Left renal pelvis (tissue), 4 donors: ENCODE data around the gene CLDN16. TPM values are rescaled to one million over a fixed set of nuclear protein-coding genes. Genes with fewer than 3 reads are reported as not detected.

ENCODE experiments used
- DNase-seq, 4 donors: peaks; one replicate each; pipeline ENCODE4 v3.0.0-alpha.2; 2013; ENCODE audit warnings: low read depth in 4 of 4, low spot score in 3 of 4
- polyA plus RNA-seq, 4 donors: library from polyadenylated mRNA; unstranded; fragments of 120-200 nt; gene quantifications; one replicate each; pipeline ENCODE4 v1.2.1, GENCODE V29; 2013; ENCODE audit not compliant: insufficient read length in 4 of 4

CLDN16 gene
- polyA plus RNA-seq, 4 donors = 1.8 to 44.8 (median 39.7) TPM

DNA sequence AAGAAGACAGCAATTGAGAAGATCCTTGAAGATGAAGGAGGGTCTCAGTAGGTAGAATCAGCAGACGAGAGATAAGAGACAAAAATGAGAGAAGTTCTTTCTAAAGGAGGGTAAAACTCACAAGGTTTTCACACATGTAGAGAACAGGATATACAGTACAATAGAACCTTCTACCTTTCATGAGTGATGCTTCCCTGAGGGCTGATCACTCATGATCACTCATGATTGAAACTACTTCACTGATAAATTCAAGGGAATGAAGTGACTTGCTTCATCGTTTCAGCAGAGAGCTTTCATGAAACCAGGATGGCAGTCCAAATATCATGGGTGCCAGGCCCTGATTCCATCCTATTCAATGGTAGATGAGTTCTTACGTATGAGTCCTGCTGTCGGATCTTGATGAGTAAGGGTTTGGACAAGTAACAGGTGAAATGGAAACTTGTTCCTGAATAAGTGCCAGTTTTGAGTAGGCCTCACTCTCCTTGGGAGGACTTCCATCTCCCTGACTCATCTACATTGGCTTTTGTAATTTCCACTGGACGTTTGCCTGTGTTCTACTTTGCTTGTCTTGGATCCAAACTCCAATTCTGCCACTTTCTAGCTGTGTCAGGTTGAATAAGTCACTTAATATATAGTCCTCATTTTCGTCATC, 9.6 kb upstream of the CLDN16 start:
- DNase-seq = no peak

DNA sequence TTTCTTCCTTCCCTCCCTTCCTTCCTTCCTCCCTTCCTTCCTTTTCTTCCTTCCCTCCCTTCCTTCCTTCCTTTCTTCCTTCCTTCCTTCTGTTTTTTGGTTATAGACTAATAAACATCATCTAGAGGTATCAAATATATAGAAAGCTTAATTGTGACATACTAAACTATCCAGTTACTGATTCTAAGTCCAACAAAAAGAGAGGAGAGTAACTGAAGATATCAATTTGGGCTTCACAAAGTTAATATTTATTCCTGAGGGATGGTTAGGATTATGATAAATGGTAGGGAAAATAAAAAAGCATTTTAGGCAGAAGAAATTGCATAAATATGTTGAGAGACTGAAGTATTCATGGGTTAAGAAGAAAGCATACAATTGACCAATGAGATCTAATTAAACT, 7.8 kb upstream of the CLDN16 start:
- DNase-seq = no peak

DNA sequence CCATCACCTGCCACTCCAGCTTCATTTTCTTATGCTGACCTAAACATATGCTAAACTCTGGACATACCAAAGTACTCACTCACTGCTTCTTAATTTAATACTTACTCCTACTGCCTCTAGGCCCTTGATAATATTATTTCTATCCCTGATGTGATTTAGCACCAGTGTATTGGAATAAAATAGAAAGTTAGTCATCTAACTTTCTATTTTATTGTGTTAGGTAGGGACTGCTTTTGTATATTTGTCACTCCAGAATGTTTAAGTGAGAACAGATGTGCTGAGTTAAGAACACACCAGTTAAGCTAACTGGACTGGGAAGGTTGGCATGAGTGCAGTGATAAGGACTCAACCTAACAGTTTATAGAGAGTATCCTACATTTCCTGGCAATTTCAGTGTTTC, 6.5 kb upstream of the CLDN16 start:
- DNase-seq = no peak

DNA sequence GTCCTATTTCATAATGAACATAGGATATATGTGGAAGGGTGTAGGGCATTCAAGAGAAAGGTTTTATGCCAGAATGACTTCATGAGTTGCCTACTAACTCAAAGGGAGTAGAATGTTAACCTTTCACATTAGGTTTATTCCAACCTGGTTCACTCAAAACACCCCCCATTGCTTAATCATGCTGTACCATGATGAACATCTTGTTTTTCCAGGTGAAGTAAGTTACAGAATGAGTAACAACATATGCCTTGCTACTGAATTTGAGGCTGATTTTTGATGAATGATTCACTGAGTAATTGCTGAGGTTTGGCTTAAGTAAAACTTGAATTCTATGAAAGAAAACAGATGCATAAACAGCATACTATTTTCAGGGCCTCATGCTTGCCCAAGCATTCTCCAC, 5.9 kb upstream of the CLDN16 start:
- no peak for DNase-seq

DNA sequence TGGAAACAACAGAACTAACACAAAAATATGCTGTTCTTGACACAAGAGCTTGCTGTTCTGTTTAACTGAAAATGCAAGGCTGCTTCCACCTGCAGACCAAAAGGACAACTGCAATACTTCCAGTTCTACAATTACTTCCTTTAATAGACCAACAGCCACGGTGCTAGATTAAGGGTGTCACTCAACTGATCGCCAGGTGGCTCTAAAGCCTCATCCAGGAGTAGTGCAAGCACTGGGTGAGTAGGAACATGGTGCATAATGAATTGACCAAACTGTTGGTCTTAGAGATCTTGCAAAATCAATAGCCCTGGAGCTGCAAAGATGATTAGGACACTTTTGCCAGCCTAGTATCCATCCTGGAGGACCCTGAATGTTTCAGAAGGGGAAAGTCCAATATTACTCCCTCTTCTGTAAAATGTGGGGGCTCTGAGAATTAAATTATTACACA, 3.6 kb upstream of the CLDN16 start:
- peak in 1 of 4 donors; percentile 14 for DNase-seq

DNA sequence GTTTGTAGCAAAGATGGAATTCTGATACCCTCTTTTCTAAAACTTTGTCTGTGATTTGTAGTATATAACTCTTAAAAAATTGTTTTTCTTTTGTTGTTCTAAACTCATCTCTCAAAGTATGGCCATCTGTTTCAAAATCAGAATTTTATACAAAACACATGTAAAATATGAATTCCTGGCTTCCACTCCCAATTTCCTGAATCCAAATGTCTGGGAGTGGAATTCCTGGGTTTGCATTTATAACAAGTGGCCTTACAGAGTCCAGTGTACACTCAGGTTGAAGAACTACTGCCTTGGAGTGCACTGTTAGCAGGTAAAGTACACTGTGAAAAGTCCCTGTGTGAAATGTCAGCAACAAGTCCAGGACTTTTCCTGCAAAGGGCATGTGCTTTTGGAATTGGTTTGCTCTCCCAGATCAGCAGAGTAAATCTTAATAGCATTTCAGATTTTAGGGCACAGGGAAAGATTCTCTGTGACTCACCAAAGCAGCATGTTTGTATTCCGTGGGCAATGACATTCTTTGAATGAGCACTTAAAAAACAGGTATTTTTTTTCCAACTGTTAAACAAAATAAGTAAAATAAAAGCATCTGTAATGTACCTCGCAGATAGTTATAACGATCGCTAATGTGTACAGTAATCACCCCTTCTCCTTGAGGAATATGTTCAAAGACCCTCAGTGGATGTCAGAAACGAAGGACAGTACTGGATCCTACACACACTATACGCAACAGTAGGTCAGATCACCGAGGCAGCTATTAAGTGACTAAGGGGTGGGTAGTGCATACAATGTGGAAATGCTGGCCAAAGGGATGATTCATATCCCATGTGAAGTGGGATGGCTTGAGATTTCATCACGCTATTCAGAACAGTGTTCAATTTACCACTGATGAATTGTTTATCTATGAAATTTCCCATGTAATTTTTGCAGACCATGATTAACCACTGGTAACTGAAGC, 2.0 kb upstream of the CLDN16 start:
- no peak for DNase-seq

DNA sequence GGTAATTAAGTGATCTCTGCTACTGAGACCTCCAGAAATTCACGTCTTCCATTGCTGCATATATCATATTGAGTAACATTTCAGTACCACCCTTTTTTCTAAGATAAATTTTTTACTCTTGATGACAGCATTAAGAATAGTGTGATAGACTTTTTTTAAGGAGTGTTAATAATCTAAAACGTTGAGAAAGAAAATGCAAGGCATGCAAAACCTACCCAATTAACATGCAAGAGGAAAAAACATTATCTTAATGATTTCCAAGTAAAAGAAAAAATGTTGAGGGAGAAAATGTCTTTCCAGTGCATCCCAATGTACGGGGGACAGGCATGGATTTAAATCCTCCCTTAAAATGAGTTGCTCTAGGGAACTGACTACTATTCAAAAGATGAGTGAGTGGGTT, 740 bp downstream of the CLDN16 start:
- no peak for DNase-seq

DNA sequence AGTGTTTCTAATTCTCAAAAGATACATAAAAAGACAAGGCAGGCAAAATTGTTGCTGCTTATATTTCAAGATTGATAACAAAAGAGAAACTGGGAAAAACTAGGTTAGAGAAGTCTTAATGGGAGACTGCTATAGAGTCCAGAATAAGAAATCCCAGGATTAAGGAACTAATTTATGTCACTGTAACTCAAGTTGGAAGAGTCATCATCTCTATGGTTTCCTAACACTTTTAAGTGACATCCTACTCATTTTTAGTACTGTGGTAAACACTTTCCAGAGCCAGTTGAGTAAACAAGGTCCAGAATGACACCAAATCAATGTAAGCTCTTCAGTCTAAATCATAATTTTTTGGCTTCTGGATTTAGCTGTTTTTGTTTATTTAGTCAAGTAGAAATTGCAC, 8.0 kb downstream of the CLDN16 start:
- no peak for DNase-seq

DNA sequence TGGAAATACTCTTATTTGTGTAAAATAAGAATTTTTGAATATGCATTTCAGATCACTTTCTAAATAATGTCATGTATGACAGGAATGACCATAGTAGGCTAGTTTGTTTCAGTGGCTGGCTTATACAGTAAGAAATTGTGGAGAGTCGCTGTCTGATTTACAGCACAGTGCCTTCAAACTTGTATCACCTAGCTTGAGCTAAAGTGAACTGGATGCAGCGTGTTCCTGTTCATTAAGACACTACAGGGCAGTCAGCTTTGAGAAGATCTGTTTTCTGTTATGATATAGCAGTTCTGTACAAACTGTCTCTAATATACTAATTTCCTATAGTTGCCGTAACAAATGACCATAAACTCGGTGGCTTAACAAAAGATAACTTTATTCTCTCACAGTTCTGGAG, 9.9 kb downstream of the CLDN16 start:
- no peak for DNase-seq

DNA sequence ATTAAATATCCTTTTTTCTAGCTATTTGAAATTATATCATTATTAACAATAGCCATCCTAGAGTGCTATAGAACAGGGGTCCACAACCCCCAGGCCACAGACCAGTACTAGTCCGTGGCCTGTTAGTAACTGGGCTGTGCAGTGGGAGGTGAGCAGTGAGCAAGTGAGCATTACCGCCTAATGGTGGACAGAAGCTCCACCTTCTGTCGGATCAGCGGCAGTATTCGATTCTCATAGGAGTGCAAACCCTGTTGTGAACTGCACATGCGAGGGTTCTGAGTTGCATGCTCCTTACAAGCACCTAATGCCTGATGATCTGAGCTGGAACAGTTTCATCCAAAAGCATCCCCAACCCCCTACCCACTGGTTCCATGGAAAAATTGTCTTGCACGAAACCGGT, 11.7 kb downstream of the CLDN16 start:
- no peak for DNase-seq

DNA sequence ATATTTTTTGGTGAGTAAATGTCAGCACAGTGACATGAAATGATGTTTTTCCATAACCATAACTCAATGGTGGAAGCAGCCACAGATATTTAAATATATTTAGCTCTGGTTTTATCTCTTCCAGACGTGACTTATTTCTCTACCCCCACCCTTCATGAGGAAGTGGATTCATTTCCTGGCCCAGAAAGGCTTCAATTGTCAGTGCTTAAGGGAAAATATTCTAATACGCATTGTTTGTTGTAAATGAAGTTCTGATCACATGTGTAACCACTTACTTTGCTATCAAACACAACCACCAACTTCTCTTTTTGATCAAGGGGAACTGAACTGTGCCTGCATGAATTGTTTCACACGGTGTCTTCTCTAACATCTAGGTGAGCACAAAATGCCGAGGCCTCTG, 14.0 kb downstream of the CLDN16 start:
- DNase-seq = no peak

DNA sequence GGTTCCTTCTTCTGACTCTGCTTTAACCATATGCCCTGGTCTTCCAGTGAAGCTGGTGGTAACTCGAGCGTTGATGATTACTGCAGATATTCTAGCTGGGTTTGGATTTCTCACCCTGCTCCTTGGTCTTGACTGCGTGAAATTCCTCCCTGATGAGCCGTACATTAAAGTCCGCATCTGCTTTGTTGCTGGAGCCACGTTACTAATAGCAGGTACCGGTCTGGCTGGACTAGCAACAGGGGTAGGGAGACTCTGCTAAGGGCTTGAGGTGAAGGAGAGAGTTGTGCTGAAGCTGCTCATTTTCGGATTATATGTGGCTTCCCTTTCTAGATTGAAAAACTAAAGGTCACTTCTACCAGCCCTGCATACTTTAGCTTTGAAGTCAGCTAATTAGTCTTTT, 16.8 kb downstream of the CLDN16 start:
- no peak for DNase-seq

DNA sequence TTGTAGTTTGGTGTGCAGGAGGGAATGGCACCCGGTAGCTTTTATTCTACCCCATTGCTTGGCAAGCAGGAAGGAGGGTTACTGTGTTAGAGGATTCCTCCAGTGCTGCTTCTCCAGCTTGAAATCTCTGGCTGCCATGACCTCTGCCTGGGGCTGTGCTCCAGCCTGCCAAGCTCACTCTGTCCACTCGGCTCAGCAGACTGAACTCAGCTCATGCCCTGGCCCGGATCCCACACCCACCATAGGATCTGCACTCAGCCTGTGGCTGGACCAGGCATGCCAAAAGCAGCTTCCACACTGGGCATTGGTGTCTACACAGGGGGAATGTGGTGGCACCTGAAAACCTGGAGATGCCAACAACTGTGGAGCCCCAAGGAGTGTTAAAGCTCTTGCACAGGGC, 26.3 kb downstream of the CLDN16 start:
- no peak for DNase-seq

DNA sequence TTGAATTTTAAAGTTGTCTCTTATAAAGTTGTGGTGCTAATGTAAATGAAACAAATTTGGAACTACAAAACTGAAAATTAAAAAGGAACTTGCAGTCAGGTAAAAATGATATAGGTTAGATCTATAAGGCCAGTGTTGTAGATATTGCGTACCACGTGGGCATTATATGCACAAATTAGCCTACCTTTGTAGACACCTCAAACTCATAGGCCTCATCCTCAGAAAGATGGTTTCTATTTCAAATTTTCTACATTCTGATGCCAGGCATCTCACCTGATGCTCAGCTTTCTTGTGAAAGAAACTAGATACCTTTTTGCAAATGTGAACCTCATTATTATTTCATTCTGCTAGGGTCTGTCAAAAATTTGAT, 36.1 kb downstream of the CLDN16 start:
- no peak for DNase-seq

DNA sequence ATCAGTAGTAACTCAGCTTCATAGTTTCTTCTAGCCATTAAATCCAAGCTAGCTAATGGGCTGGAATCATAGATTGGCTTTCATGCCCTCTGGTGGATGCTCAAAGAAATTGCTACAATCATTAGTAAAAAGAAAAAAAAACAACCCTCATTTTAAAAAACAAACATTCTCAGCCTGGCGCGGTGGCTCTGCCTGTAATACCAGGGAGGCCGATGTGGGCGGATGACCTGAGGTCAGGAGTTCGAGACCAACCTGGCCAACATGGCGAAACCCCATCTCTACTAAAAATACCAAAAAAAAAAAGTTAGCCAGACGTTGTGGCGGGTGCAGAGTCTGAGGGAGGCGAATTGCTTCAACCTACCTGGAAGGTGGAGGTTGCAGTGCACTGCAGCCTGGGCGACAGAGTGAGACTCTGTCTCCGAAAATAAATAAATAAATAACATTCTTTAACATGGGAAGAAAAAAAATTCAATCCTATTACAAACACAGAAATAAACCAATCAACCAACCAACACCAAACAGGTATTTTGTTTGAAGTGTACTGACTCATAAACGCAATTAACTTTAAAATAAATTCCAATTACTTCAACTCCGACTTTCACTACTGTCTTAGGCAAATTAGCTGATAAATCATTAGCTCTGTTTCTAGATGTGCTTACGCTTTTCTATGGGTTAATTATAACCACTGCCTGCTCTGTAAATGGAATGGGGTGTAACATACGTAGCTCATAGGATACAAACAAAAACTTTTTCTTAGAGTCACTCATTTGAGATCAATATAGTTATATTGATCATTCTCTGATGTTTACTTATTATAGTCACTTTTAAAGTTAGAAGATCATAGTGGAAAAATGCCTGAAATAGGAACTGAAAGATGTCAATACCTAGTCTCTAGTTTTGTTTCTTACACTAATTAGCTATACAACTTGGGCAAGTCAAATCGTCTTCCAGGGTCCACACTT, 36.8 kb downstream of the CLDN16 start:
- DNase-seq = peak; percentile 15 to 34 (median 22)

DNA sequence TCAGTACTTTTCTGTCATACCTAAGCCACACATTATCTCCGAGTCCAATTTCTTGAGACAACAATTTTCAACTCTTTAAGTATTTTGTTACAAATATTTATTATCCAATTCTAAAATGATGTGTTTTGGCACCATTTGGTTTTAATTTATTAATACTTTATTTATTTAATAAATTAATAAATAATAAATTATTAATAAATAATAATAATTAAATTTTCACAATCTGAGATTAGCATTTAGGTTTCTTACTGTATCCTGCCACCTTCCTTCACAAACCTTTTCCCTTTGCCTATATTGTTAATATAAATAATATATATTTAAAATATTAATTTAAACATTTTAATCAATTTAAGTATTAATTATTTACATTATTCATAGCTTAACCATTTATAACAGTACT, 37.9 kb downstream of the CLDN16 start:
- no peak for DNase-seq

DNA sequence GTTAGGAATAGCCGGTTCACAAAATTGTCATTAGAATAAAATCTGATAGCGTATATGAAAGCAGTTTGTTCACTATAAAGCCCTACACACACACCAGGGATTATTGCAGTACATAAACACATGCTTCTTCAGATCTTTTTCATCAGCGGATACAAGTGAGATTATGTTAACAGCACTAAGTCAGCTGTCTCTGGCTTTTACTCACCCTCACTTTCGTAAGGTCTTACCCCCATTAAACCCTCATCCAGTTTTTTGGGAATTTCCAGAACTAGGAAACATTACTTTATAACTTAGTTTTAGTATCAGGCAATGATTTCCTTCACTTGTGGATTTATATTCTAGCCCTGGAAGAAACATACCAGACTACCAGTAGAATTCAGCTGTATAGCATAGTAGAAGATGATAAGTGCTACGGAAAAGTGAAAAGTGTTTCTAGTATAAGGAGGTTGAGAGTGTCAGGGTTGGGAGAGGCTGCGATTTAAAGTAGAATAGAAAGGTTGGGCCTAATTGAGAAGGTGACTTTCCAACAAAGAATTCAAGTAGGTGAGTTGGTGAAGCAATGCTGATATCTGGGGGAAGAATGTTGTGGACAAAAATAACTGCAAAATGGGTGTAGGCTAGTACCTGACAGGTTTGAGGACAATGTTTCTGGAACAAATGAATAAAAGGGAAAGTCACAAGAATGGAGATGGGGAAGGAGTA, 39.0 kb downstream of the CLDN16 start:
- no peak for DNase-seq

DNA sequence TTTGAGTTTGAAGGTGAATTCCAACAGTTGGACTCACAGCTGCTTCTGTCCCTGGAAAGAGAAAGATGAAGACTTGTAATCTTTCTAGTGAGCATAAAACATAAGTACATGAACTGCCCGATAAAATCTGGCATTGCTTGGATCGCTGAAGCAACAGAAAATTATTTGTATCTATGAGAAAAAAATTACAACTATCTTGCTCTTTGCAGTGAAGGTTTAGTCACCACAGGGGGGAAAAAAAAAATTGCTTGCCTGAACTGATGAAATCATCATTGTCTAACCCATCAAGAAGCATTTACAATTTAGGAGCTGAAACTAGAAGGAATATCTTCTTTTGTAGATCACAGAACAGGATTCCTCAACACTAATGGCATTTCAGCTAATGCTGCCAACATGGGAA, 41.7 kb downstream of the CLDN16 start:
- DNase-seq = no peak

DNA sequence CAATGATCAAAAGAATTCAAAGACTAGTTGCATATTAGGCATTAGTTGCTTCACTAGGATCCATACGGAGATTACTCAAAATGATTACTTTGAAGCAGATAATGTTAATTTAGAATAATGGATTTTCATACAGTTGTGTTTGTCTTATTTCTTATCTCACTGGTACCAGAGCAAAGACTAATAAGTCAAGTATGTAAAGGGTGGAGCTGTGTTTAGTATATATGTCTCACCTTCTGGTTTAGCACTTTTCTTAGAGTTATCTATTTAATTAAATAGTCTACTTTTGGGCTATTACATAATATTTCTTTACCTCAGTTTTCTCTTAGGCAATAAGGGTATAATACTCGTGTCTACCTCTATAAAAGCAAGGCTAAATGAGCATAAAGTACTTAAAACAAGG, 42.9 kb downstream of the CLDN16 start:
- DNase-seq = no peak

DNA sequence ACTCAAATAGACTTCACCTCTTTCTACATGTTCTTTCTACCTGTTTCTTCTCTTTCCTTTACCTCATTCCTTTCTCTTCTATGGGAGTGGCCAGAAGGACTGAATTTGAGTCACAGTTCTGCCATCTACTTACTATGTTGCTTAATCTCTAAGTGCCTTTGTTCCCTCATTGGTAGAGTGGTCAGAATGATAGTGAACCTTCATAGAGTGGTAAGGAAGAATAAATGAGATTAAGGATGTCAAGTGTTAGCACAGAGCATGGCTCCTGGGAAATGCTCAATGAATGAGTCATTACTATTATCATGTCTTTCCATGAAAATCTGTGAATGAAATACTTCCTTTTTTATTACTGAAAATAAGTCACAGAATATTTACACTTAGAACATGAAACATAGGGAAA, 44.3 kb downstream of the CLDN16 start:
- DNase-seq = no peak
